ENCODE measurements around the gene ATP8A1.
"Not testable (repeated sequence)": the region's sequence is repeated elsewhere in the genome, so short reads cannot be mapped to it uniquely, and the experiment has no call there.

Gene ATP8A1

DNA sequence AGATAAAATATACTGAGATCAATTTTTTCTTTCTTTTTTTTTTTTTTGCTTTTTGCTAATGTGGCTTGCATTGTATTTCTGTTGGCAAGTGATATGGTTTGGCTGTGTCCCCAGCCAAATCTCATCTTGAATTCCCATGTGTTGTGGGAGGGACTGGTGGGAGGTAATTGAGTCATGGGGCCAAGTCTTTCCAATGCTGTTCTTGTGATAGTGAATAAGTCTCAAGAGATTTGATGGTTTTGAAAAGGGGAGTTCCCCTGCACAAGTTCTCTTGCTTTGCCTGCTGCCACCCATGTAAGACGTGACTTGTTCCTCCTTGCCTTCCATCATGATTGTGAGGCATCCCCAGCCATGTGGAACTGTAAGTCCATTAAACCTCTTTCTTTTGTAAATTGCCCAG lies 195.7 kb downstream of the ATP8A1 start:
- DNase-seq = not testable (repeated sequence)

DNA sequence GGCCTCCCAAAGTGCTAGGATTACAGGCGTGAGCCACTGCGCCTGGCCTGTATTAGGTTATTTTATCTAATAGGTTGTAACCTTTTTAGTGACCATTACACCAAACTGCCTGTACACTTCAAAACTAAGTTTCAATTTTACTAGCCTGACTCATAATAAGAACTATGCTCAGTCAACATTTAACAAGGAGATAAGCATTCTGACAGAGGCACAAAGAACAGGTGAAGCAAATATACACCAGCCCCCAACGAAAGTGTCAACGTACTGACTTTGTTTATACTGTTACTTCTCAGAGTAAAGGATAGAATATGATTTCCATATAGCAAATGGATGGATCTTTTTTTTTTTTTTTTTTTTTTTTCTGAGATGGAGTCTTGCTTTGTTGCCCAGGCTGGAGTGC lies 196.9 kb downstream of the ATP8A1 start:
- no peak for DNase-seq

DNA sequence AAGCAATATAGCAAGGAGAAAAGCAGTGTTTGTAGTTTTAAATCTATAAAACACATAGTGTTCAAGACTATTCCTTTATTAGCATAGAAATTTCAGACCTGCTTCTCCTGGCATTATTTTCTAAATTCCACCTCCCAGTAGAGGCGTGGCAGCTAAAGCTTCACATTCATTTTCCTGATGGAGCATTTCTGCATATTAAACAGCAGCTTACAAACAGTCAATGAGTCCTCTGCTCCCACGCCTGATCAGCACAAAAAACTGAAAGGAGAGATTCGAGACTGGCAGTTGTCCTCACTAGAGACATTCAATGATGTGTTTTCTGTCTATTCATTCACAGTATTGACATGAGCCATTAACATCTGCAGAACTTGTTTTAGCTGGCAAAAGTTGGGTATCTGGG lies 198.2 kb downstream of the ATP8A1 start:
- DNase-seq = no peak

DNA sequence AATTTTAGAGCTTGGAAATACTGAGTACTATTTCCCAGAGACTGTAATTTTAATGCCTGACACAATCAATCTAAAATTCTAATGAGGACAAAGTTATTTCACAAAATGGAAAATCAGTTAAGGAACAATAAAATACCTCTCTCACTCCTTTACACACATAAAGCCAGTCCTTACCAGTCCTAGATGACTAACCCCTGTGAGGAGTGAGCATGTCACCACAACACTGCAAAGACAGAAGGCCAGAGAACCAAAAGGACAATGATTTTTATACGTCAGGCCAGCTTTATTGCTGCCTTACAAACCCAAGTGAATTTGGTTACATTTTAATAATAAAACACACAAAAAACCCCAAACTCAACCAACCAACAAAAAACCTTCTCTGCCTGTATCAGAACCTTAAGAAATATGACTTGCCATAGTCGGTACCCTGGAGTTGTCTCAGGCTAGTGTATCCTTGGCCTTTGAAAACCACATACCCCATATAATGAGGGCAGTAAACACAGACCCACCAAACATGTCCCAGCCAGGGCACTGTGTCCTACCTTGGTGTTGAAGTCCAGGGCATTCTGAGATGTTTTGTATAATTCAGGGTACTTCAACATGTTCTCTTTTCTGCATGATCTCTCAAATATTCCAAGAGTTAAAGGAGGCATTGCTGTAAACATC lies 202.0 kb downstream of the ATP8A1 start:
- no peak for DNase-seq

DNA sequence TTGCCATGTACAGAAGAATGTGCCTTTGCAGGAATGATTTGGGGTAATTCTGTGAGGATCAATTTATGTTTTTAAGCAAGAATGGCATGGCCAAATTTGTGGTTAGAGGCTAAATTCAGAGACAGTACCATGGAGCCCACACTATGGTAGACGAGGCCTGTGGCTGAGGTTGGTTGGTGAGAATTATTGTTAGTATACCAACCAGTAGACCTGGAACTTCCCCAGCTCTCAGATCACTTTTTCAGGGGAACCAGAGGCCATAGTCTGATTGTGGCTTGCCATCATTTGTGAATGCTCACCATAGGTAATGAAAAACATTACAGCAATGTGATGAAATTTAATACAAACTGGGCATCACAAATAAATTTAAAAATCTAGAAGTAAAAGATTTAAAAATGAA lies 203.3 kb downstream of the ATP8A1 start:
- DNase-seq = no peak

DNA sequence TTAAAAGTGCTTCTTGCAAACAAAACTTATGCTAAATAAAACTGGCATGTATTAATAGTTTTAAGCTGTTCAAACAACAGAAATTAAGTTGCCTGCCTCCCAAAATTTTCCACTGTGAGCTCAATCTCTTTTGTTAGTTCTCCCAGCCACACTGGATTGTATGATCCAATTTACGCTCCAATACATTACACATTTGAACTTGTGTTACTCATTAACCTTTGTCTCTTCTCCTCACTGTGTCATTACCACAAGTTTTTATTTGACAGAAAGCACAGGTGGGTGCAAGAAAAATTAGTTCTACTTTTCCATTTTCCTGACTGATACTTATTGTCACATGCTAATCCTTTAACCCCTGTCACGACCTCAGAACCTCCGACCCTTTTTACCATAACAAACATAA lies 204.1 kb downstream of the ATP8A1 start:
- no peak for DNase-seq

DNA sequence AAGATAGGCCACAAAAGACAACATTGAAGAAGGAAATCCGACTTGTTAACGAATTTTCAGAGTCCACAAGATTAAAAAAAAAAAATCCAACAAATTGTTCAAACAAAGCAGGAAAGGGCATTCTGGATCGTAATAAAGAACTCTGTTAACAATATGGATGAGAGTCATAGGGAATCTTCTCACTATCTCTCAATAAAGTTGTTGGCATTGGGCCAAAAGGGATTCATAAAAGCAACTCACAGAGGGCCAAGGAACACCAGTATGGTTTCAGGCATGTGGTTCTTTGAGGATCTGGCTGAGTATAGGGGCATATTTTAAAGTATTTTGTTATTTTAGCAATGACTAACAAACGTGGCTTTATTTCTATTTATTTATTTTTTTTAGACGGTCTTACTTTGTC lies 210.1 kb downstream of the ATP8A1 start:
- DNase-seq = no peak

DNA sequence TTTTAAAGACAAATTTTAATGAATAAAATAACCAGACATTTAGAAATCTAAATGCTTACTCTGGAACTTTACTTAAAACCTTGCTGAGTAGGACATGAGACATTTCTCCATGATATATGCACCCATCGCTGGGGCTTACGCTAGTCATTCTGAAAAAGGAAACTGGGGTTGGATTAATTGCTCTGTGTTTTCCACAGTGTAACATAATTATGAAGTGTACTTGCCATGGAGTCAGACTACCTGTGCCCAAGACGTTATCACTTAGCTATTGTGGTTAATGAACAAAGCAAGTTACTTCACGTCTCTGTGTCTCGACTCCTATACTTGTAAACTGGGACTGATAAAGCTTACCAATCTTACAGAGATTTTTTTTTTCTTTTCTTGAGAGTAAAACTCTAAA lies 211.9 kb downstream of the ATP8A1 start:
- no peak for DNase-seq

DNA sequence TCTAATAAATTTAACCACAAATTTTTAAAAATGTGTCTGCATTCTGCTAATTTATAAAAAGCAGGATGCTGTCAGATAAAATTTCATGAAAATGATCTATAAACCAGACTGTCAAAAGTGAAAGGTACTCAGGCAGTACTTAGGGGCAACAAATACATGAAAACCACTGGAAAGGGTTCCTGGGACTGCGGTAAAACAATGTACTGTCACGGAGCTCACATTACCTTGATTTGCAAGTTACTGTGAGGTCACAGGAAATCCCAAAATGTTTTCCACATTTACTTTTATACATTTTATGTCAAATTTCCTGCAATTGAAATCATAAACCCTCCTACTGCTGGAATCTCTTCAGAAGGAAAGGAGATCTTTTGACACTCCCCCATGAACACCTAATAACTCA lies 214.3 kb downstream of the ATP8A1 start:
- DNase-seq = no peak

DNA sequence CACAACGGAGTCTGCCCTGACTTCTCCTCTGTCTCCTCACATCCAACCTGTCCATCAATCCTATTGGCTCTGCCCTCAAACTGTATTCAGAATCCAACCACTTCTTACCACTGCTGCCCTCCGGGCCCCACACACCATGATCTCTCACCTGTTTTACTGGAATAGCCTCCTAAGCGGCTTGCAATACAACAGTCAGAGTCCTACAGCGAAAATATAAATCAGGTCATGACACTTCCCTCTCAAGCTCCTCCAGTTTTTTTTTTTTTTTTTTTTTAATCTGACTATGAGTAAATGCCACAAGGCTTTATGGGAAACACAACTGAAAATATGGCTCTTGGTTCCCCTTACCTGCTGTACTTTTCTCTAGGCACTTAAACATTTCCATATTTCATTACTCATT lies 216.8 kb downstream of the ATP8A1 start:
- DNase-seq = no peak

DNA sequence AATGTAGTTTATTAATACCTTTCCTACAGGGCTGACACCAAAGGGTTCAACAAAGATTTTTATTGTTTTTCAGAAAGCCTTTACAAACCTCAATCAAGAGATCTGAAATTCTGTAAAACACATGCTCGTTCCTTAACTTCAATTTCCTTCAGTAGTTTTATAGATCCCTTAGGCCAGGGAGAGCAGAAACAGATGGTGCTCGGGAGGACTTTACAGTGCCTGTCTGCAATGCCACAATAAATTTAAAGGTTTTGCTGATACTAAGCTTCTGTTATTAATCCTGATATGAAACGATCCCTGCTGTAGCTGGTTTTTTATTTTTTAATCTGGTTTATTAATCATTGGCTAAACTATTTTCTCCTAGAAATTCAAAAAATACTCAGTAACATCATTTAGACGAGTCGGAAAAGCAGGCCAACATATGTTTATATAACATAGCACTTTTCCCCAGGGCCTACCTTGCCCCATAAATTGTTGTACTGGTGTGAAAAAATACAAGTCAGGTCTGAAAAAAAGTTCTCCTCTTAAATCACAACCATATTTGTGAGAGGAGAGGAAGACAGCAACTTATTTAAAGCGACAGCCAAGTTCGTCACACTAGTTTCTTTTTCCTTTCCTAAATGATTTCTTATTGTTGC lies 219.9 kb downstream of the ATP8A1 start:
- no peak for DNase-seq

DNA sequence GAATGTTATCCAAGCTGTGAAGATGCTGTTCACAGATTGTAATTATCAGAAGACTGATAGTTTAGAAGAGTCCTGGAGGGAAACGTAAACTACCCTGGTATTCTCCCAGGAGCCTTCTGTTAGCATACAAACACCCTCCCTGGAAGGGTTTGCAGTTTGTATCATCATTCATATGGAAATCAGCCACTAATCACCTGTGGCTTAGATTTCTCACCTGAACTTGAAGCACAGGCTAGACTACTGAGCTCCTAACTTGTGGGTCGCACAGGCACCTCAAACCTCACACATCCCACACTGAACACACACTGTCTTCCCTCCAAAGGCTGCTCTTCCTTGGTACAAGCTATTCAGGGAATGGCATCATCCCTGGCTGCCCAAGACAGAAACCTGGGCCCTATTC lies 228.9 kb downstream of the ATP8A1 start:
- DNase-seq = no peak

DNA sequence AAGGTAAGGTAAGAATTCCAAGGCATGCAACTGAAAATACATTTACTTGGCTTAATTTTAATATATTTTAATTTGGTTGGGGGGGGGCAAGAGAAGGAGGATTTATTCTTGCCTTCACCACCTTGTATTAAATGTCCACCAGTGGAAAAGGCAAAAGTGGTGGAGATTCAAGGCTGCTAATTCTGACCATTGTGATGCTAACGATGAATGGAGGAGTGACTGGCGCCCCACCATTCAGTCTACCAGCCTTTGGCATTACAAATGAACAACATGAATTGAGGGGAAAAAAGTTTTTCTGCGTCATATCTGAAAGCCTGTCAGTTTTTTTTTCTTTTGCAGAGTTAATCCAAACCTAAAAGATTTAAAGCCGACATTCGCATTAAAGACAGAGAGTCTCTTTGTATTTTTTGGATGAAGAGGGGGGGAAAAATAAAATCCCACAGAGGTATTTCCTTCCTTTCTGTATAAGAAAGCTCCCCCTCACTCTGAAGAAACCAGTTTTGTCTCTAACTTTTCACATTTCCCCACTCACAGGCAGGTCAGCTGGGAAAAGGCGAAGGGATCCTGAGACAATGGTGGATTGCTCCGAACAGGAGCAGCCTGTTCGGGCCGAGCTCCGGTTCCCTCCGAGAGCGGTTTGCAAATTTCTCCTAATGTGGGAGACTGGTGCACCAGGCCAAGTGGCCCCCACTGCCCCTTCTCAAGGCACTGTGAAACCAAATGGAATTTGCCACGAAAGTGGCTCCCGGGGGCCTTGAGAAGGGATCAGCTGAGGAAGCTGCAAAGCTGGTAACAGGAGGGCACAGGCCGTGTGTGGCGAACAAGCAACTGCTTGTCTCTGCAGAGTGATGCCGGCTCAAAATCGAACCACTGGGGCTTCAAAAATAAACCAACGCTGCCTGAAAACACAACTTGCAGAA lies 231.5 kb downstream of the ATP8A1 start:
- DNase-seq = no peak

DNA sequence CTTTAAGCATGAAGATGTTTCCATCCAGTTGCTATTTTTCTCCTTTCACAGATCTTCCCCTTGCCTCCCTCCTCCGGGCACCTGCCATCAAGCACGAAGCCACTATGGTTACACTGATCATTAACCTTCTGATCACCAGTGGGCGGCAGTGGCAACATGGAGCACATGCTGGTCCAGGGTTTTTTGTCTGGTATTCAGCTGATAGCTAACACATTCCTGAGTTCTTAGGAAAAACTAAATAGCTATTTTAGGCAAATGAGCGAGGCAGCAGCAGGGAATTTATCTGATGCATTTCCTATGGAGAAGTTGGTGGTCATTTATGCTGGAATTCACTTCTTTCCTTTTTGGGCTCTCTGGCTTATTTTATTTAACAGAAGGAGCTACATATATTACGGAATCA lies 236.8 kb downstream of the ATP8A1 start:
- DNase-seq = no peak

DNA sequence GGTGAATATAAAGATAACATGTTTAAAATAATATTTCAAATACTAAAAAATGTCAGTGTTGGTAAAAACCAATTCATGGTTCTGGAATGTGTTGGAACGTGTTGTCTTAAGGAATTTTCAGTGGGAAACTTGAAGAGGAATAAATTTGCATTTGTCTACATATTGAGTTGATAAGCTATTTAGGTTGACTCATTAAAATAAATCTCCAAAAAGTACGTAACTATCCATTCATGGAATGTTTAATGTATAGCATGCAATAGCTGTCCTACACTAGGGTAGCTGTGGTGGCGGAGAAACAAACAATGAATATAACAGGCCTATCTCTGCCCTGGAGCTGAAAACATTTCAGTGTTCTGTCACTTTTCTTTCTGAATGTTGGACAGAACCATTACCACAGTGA lies 239.4 kb downstream of the ATP8A1 start:
- no peak for DNase-seq

DNA sequence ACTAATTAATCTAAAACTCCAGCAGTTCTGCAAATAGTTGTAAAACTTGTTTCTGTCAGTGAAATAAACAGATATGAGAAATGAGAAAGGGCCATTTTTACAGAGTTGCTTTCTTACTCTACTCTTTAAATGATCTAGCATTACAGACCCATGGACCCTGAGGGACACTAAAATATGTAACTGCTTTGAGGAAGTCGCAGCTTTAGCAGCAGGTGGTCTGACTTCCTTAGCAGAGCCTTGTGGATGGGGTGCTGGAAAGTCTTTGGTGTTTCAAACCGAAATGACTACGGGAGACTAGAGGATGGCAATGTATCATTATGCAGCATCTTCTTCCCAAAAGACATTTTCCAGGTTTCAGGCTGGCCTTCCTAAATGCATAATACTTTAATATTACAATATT lies 240.9 kb downstream of the ATP8A1 start:
- no peak for DNase-seq

DNA sequence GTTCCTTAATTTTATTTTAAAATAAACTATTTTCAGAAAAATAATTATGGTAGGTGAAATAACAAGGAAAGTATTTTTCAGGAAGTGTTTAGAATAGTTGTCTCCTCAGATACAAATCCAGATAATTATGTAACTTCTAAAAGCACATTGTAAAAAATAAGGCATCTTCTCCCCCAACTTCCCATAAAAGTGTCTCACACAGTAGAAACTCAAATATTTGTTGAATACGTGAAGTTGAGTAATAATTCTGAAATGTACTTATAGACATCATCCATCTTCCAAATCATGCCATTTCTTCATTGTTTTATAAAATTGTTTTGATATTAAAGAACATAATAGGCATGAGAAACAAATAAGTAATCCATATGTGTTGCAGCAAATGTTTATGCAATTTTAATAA lies 241.6 kb downstream of the ATP8A1 start:
- DNase-seq = no peak

DNA sequence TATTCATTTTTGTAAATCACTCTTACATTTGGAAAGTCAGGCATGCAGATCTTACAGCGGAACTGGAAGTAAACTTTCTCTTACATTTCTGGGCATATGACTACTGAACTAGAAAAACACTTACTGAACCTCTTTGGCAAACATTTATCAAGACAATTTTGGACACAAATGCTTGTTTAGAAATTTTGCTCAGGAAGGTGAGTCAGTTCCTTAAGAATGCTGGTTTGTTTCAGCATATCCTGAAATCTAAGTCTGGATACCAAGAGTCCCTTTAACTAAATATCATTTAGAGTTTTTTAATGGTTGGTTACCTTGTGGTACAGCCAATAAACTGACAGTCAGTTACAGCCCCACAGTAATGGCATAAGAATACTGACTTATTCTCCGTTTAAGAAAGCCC lies 244.7 kb downstream of the ATP8A1 start:
- no peak for DNase-seq

DNA sequence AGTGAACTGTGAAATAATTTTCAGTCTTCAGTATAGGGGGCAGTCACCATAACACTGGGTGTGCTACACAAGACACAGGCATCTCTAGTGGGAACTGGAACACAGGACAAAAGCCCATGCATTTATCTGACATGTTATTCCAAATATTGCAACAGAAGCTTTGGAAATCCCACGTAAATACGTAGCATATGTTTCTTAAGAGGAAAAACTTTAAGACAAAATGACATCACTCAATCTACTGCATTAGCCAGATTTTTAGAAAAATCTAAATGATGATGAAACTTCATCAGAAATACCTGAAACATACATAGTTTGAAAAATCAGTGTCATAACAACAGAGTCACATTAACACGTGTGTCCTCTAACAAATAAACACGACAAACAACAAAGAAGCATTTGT lies 245.1 kb downstream of the ATP8A1 start:
- DNase-seq = no peak

DNA sequence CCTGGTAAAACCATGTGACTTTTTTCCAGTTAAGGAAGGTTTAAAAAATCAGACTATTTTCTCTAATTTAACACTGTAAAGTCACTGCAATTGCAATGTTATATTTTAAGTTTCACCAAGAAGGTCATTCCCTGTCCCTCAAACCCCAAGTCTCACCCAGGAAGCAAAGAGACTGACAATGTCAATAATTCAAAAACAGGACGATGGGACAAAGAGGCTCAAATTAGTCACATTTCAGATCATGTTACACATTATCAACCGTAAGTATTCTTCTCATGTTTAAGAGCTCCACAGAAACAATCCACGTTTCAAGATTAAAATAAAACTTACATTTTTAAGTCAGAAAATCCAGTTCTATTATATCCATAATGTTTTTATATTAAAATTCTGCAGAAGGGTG lies 246.5 kb downstream of the ATP8A1 start:
- no peak for DNase-seq

DNA sequence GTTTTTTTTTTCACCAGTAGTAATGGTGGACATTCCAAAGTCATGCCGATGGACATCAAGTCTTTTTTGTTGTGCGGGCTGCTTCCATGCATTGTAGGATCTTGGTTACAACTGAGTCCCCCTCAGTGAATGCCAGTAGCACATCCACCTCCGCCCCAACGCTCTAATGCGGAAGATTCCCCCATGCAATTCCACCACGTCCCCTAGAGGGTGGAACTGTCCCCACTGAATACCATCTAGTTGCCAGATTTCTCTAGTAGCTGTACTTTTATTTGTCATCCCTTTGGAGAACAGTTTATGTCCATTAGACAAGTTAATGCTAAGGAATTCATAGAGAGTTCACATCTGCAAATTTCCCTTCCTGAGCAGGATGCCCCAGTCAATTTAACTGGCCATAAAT lies 252.9 kb downstream of the ATP8A1 start:
- no peak for DNase-seq

DNA sequence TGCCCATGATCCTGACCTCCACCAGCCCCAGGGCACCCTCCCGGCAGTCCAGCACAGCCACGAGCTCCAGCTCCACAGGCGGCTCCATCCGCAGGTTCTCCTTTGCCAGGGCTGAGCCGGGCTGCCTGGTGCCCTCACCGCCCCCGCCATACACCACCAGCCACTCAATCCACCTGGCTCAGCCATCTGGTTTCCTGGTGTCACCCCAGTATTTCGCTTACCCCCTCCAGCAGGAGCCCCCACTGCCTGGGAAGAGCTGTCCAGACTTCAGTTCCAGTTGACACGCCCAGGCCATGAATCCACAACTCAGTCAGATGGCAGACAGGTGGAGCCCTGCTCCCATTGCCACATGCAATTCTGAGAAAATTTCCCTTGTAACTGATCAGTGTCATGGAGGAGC lies 255.7 kb downstream of the ATP8A1 start:
- no peak for DNase-seq

DNA sequence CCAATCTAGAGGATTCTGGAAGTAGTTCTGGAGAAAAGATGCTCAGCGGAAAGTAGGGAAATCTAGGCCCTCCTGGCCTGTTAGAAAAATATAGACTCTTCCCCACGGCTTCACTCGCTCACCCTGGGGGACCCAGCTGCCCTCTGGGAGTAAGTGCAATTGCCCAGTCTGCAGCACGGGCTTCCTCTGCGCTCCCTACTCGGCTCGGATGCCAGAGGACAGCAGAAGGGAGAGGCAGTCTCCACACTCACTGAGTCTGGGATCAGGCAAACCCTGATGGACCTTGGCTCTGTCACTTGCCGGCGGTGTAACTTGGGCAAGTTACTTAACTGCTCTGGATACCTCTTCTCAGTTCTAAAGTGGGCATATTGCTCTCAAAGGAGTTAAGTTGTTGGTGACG lies 257.5 kb downstream of the ATP8A1 start:
- DNase-seq = peak; percentile 5

DNA sequence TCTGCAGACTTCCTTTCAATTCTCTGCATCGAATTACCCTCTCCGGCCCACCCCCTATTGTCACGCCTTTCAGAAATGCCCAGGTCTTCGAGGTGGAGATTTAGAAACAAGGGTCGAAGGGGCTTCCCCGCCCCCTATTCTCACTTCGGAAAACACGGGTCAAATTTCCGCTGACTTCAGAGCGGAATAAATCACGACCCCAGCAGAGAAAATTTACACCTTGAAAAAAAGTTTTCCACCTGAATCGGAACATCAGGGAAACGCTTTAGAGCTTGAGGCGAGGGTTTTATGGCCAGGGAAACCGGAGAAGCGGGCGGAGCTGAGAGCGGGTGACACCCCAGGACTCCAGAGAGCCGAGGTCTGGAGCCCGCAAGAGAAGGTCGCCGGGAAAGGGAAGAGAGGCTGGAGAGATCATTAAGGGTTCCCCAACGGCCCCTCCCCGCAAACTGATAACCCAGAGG lies 258.0 kb downstream of the ATP8A1 start:
- no peak for DNase-seq

All from stimulated activated CD4-positive, alpha-beta T cell treated with anti-CD3 and anti-CD28 coated beads, Interleukin-15, amount 100 ng/mL, for 24 hours (primary cell).